HepG2 (cell line): Measurements from ENCODE around the gene GLB1L. TPM values are rescaled to one million over a fixed set of nuclear protein-coding genes. Genes with fewer than 3 reads are reported as not detected.

ENCODE experiments used
- ATRX ChIP-seq: sonication (generic); formaldehyde crosslinking; IDR thresholded peaks from 2 replicates; pipeline ENCODE4 v1.4.0; 2020; ENCODE audit warnings: missing genetic modification reagents, borderline replicate concordance
- FUBP1 ChIP-seq: sonication (generic); formaldehyde crosslinking; IDR thresholded peaks from 2 replicates; pipeline ENCODE4 v1.5.1; 2020; ENCODE audit warnings: missing genetic modification reagents, mild to moderate bottlenecking, borderline replicate concordance
- HNRNPL ChIP-seq: fragments of 200-400 bp; formaldehyde crosslinking; IDR thresholded peaks from 2 replicates; pipeline ENCODE4 v1.6.1; 2017; ENCODE audit warnings: mild to moderate bottlenecking, low read depth, low read length
- MAFK ChIP-seq, 2 experiments: IDR thresholded peaks in 1 of 2; conservative IDR thresholded peaks in 1 of 2; 2 replicates each; pipeline ENCODE4 v1.6.1; 2011; ENCODE audit warnings: improper control_type of control experiment in 2 of 2, low read length in 2 of 2
- SOX6 ChIP-seq, 2 experiments: fragments of 450-650 bp in 1 of 2; sonication (generic) in 1 of 2; formaldehyde crosslinking in 1 of 2; IDR thresholded peaks; 2 replicates each; pipeline versions ENCODE4 v1.4.0 to v1.6.1; 2017 to 2020; ENCODE audit warnings: antibody characterized with exemption in 1 of 2, mild to moderate bottlenecking in 1 of 2, missing genetic modification reagents in 1 of 2
- STAT6 ChIP-seq: sonication (generic); formaldehyde crosslinking; IDR thresholded peaks from 2 replicates; pipeline ENCODE4 v1.4.0; 2020; ENCODE audit warnings: missing genetic modification reagents, mild to moderate bottlenecking, borderline replicate concordance
- ZBTB40 ChIP-seq, 2 experiments: fragments of 450-650 bp in 1 of 2; sonication (generic) in 1 of 2; formaldehyde crosslinking in 1 of 2; IDR thresholded peaks; 2 replicates each; pipeline versions ENCODE4 v1.6.1 to v1.8.0; 2016 to 2022; ENCODE audit warnings: antibody characterized with exemption in 1 of 2, mild to moderate bottlenecking in 1 of 2, missing genetic modification reagents in 1 of 2
- ZBTB7B ChIP-seq: sonication (generic); formaldehyde crosslinking; IDR thresholded peaks from 2 replicates; pipeline ENCODE4 v1.4.0; 2020; ENCODE audit warnings: missing genetic modification reagents
- ZNF230 ChIP-seq: sonication (generic); formaldehyde crosslinking; IDR thresholded peaks from 2 replicates; pipeline ENCODE4 v1.4.0; 2020; ENCODE audit warnings: mild to moderate bottlenecking, missing genetic modification reagents
- ZNF557 ChIP-seq: sonication (generic); formaldehyde crosslinking; IDR thresholded peaks from 2 replicates; pipeline ENCODE4 v1.4.0; 2020; ENCODE audit warnings: missing genetic modification reagents
- ZNF737 ChIP-seq: sonication (generic); formaldehyde crosslinking; IDR thresholded peaks from 2 replicates; pipeline ENCODE4 v1.5.0; 2020; ENCODE audit warnings: missing genetic modification reagents, mild to moderate bottlenecking, borderline replicate concordance
- ZNF773 ChIP-seq: sonication (generic); formaldehyde crosslinking; IDR thresholded peaks from 2 replicates; pipeline ENCODE4 v1.4.0; 2020; ENCODE audit warnings: missing genetic modification reagents, borderline replicate concordance
- ZSCAN9 ChIP-seq: IDR thresholded peaks from 2 replicates; pipeline ENCODE4 v1.6.1; 2016; ENCODE audit warnings: borderline replicate concordance
- polyA plus RNA-seq, 8 experiments: library from polyadenylated mRNA; depleted of rRNA in 3 of 8; stranded (reverse) in 7 of 8; unstranded in 1 of 8; fragments of >200 nt; fragmentation: Illumina TruSeq in 4 of 8; extraction: Trizol in 4 of 8; gene quantifications; 2 replicates each; pipeline versions ENCODE4 v1.2.1 to v1.2.3, GENCODE V29; 2011 to 2016; ENCODE audit warnings: low read depth in 4 of 8, missing spikeins in 1 of 8, mixed read lengths in 1 of 8; ENCODE audit not compliant: insufficient read depth in 1 of 8
- total RNA-seq, 5 experiments: library from RNA; depleted of rRNA; stranded (reverse); fragments of >200 nt; fragmentation: Illumina TruSeq; extraction: Trizol; gene quantifications; 2 replicates each; pipeline ENCODE4 v1.2.3, GENCODE V29; 2016; ENCODE audit warnings: low read depth in 1 of 5

The GLB1L gene
- total and polyA plus RNA-seq, 2 of the 13 experiments (the other 11 are each of a cell fraction or from before 2014, with no cell fraction given): 6.8 to 7.3 TPM

- peak; percentile 39; the same call in 1 of the 2 replicates for TF ChIP-seq ZNF557
- TF ChIP-seq STAT6 (CRISPR knock-in tag): no peak; the same call in 1 of the 2 replicates
- no peak for TF ChIP-seq FUBP1 (CRISPR knock-in tag)
- TF ChIP-seq ZNF230 (CRISPR knock-in tag): peak; percentile 39; the same call in 1 of the 2 replicates
- TF ChIP-seq ZNF773 (CRISPR knock-in tag): peak; percentile 47; the same call in 1 of the 2 replicates
- TF ChIP-seq ZSCAN9: peak; percentile 76; the same call in 1 of the 2 replicates
- 0 out of 2 replicates have a peak, but pooled peaks have one; percentile 29 for TF ChIP-seq HNRNPL
- no peak for TF ChIP-seq ZNF737 (CRISPR knock-in tag)
- no peak for TF ChIP-seq ZBTB40 (IDR thresholded peaks at IDR 0.05)
- TF ChIP-seq ZBTB40 (CRISPR knock-in tag; IDR thresholded peaks at IDR 0.05): 0 out of 2 replicates have a peak, but pooled peaks have one; percentile 72
- 0 out of 4 replicates have a peak, but pooled peaks have one; percentile 1 to 8 for TF ChIP-seq MAFK (conservative IDR thresholded peaks at IDR 0.05 in 1 of 2, IDR thresholded peaks at IDR 0.05 in 1 of 2; ENCODE audit: low read length in 2 of 2)
- TF ChIP-seq ATRX (CRISPR knock-in tag): no peak
- no peak for TF ChIP-seq SOX6 (IDR thresholded peaks at IDR 0.05)
- peak; percentile 62 for TF ChIP-seq SOX6 (CRISPR knock-in tag; IDR thresholded peaks at IDR 0.05)
- TF ChIP-seq ZBTB7B: peak; percentile 61; the same call in 1 of the 2 replicates
Measured at GRCh38 chr2:219229305-219230058, 15.8 kb downstream of the GLB1L start, which contains the start of the genes ANKZF1 and ATG9A (continued).
